NCI-H2227 (cell line): ENCODE data around the gene GOLGA6L9.
"Not testable (repeated sequence)": the region's sequence is repeated elsewhere in the genome, so short reads cannot be mapped to it uniquely, and the experiment has no call there.

Source experiments
- DNase-seq: peaks from one replicate; lab custom pipeline; 2025; ENCODE audit not compliant: unreplicated experiment; lab: John Stamatoyannopoulos, UW

Gene GOLGA6L9

DNA sequence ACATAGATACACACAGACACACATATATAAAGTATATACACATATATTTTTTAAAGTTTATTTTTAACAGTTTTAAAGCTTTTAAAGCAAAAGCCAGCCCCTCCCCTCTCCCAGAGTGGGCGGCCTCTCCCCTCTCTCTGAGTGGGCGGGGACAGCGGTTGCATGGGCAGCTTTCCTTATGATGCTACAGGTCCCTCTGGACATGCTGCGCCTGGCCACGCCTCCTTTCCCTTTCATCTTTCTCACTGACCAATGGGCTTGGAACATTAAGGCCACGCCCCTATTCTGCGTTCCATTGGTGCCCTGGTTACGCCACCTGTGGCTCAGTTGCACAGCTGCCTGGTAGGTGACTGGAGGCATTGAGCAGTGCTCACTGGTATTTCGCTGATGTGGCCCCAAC lies at the start of gene GOLGA6L9:
TSS of gene GOLGA6L9 (plus strand) at position 124 of the 400 bp plus-strand sequence. CDS start at position 388, 264 bp downstream.
- DNase-seq = not testable (repeated sequence)

GRCh38 chr15:82381330-82381955 lies 48.2 kb upstream of the GOLGA6L9 start:
- DNase-seq = not testable (repeated sequence)

DNA sequence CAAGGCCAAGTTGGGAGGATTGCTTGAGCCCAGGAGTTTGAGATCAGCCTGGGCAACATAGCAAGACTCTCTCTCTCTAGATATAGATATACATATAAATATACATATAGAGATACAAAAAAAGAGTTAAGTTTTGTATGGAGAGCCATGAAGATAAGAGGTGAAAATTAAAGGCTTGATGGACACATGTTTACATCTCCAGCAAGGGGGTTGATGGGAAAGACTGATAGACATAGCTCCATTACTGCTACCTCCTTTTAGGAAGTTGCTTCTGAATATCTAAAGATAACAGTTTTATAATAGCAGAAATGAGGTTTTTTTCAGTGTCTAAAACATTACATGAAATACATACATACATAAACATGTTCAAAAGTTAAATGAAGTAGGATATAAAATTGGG lies 42.4 kb upstream of the GOLGA6L9 start:
- DNase-seq = not testable (repeated sequence)

- not testable (repeated sequence) for DNase-seq
Measured at GRCh38 chr15:82390152-82390551, 39.5 kb upstream of the GOLGA6L9 start.

DNA sequence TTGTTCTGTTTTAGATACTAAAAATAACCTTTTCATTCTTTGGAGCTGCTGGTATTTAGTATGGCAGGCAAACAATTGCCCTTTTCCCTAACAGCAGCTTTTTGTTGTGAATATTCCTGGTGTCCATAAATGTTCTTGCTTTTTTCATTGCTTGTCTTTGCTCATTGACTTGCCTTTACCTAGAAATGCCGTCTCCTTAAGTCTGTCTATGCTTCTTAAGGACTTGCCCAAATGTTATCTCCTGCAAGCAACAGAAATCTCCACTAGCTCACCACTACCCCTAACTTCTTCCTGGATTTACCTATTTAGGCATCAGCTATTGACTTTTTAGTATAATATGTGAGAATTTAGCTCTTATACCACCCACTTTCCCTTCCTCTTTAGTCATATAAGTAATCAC lies 37.5 kb upstream of the GOLGA6L9 start:
- not testable (repeated sequence) for DNase-seq

- no peak for DNase-seq
Measured at GRCh38 chr15:82393671-82394070, 35.9 kb upstream of the GOLGA6L9 start.

GRCh38 chr15:82395788-82396187 lies 33.8 kb upstream of the GOLGA6L9 start:
- not testable (repeated sequence) for DNase-seq

DNA sequence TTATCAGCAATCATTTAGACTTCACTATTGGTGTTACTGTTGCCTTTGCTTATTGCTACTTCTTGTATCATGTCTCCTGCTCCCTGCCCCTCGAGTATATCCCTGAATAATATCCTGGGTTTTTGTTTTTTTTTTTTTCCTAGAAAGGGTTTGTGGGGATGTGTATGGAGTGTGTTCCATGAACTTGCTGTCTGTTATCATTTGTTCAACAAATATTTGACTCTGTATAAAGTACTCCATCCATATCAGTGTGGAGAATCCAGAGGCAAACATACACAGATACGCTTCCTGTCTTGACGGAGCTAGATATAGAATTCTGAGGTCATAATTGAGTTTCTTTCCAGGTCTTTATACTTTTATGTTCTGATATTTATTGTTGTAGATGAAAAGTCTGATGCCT lies 31.8 kb upstream of the GOLGA6L9 start:
- DNase-seq = no peak

GRCh38 chr15:82398785-82399184 lies 30.8 kb upstream of the GOLGA6L9 start:
- DNase-seq = no peak

DNA sequence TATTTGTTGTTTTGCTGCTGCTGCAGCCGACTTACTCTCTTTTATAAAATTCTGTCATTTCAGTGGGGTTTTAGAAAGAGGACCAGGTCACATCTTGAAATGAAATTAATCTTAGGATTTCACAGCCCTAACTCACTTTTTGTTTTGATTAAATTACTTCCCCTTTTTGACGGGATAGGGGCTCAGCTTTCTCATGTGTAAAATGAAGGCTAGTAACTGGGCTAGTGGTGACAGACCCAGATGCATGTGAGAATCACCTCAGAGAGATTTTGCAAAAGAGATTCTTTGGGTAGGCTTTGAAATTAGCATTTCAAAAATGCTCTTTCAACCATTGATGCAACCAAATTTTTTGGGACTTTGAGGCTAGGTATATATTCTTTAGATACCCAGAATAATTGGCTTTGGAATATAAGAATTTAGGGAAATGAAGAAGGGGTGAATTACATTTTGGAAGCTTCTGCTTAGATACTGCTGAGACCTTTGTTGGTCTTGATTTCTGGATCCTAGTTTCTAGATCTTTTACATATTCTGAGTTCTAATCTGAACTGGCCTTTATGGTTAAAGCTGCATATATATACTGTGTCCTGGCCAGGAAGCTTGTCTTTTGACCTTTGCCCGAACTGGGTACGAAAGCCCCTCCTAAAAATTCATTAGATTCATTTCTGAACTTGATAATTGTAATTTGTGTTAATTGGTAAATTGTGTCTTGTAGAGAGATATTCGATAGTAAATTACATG lies 30.1 kb upstream of the GOLGA6L9 start:
- DNase-seq = not testable (repeated sequence)

DNA sequence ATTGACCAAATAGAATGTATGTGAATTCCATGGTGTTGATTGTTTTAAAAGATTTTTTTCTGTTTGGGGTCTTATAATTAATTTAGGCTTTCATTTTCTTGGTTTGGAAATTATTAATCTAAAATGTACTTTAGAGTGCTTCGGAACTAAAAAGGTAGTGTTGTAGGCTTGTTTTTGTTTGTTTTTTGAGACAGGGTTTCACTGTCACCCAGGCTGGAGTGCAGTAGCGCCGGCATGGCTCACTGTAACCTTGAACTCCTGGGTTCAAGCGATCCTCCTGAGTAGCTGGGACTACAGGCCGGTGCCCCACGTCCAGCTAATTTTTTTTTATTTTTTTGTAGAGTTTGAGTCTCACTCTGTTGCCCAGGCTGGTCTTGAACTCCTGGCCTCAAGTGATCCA lies 27.7 kb upstream of the GOLGA6L9 start:
- DNase-seq = not testable (repeated sequence)

DNA sequence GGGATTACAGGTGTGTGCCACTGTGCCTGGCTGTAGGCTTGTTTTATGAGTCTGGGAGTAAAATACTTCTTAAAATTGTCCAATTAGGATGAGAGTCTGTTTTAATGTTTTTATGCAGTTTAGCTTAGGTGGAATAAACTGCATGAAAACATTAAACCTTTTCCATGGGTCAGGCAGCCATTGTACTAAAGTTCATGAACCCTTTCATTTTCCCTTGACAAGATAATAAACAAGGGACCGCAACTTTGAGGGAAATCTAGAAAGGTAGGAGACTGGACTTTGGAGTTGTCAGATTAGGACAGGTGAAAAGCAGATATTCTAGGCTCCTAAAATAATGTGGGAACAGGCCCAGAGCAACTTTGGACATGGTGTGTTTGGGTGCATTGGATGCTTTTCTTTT lies 27.3 kb upstream of the GOLGA6L9 start:
- DNase-seq = not testable (repeated sequence)

DNA sequence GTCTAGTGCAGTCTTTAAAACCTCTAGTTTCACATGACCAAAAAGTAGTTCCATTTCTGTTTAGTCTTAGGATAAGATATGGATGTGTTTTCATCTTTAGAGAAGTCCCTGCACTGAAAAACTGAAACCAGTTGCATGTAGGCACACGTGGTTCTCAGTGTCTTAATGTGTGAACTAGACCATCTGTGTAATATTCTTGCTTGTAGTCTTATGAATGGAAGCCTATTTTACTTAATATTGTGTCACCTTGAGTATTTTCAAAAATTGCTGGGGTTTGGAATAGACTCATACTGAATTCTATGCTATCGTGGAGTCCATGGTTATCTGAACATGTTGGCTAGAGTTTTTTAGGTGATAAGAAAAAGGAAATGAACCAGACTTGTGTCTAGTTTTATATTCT lies 23.4 kb upstream of the GOLGA6L9 start:
- DNase-seq = not testable (repeated sequence)

DNA sequence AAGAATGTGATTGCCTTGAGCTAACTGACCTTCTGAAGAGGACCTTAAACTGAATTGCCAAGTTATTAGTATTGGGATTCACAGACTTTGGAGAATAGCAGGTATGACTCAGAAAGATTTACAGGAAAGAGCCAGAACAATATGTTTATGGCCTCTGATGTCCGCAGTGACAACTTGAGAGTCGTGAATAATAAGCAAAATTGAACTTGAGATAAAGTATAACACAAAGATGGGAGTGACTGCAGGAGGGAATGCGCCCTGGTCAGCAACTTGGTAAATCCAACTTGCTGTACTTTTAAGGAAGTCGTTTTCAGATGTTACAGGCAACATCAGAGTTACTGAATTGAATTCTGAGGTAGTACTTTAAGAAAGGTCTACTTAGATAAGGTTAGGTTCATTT lies 19.3 kb upstream of the GOLGA6L9 start:
- DNase-seq = not testable (repeated sequence)

DNA sequence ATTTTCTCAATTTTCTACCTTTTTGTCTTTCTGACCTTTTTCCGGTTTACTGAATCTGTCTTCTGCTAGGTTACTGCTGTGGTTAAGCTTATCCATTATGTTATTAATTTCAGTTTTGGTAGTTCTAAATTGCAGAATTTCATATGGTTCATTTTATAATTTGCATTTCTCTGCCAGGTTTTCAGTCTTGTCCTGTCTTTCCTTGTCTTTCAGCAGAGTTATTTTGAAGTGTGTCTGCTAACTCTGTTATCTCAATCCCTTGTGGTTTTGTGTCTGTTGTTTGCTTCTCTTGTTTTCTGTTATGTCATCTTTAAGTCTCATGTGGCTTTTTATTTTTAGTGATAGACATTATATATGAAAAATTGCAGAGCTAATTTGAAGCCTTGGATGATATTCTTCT lies 18.0 kb upstream of the GOLGA6L9 start:
- DNase-seq = not testable (repeated sequence)

DNA sequence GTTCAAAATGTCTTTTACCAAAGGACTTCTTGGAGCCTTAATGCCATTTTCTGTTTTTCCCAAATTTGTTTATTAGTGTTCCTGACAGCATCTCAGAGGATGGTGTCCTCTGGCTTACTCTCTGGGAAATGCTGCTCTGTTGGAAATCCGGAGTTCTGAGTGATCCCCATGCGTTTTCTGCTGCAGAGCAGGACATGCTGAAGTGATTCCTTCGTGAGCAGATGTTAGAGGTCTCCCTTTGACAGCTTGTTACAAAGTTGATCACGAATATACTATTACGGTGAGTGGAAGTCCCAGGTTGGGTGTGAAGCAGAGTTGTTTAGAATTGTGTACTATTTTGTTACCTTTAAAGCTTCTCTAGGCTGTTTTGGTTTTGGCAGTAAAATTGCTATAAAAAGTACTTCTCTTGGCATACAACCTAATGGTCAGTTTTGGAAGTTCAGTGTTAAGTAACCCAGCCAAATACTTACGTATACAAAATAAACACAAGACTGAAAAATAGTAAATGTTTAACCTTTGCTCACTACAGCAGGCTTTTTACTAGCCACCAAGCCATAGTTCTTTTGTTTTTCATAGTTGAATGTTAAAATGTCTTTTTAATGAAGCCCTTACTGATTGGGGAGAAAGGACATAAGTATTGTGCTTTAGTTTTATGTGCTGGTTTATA lies 15.0 kb upstream of the GOLGA6L9 start:
- not testable (repeated sequence) for DNase-seq

- DNase-seq = not testable (repeated sequence)
Measured at GRCh38 chr15:82420516-82420915, 9.1 kb upstream of the GOLGA6L9 start.

DNA sequence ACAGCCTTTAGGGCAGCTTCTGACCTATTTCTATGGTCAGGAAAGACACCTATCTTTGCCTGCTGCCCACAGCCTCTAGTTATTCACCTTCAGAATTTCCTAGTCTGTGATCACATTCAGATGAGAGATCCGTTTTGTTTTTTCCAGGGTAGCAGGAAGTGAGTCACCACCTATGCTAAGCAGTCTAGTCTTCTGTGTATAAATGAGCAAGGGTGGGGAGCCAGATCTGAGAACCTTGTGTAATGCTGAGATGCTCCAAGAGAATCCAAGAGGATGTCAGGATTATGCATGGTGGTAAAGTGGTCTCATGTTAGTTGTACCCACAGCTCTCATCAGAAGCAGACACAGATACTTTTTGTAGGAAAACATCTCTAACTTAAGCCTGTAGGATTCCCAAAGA lies 8.7 kb upstream of the GOLGA6L9 start:
- DNase-seq = not testable (repeated sequence)

- DNase-seq = not testable (repeated sequence)
Measured at GRCh38 chr15:82427117-82427516, 2.5 kb upstream of the GOLGA6L9 start.

DNA sequence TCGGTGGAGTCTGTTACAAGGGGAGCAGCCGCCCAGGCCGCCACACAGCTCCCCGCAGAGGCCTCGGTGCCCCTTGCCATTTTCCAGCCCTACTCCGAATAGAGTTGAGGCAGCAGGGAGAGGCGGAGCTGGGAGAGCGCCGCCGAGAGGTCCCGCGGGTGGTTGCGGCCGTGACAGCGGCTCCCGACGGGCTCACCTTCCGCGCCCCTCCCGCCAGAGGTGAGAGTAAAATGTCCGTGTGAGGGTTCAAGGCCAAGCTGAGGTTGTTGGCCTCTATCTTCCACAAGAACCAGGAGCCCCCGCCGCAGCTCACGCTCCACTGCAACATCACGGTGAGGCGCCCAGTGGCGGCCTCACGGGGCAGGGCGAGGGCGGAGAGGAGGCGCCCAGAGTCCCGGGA lies 15.8 kb downstream of the GOLGA6L9 start:
- DNase-seq = not testable (repeated sequence)

DNA sequence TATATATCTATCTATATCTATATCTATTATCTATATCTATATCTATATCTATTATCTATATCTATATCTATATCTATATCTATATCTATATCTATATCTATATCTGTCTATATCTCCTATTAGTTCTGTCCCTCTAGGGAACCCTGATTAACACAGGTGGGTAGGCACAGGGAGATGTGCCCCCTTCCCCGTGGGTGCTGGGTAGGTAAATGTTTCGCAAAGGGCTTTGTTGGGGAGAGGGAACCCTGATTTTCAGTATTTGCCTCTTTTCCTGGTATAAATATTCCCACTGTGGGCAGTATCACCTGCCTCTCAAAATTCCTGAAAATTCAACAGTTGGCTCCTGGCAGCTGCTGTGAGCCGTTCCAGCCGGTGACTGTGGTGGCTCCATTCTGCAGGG lies 27.7 kb downstream of the GOLGA6L9 start:
- DNase-seq = not testable (repeated sequence)

- not testable (repeated sequence) for DNase-seq
Measured at GRCh38 chr15:82465629-82466028, 36.0 kb downstream of the GOLGA6L9 start.
